ENCODE results near the gene HHLA2. TPM values are rescaled to one million over a fixed set of nuclear protein-coding genes. Genes with fewer than 3 reads are reported as not detected.

HHLA2 gene
- total and polyA plus RNA-seq, 2 experiments from 2014 or later: not detected

- Histone ChIP-seq H4K20me1 (replicated peaks; ENCODE audit: insufficient read depth) (no peaks in the 10 kb centered on the region), H3K27me3 (ENCODE audit: insufficient read depth) (no peaks in the 10 kb centered on the region), H3K4me2 (no peak overlapping the region), H3K27ac (ENCODE audit: low read depth) (no peak overlapping the region), H3K4me1 (ENCODE audit: insufficient read depth) (0 out of 2 replicates have a peak, but pooled peaks cover 9% of the 10 kb centered on the region), H3K9me2 (ENCODE audit: insufficient read depth) (peaks cover 4% of the 10 kb centered on the region), H3F3A (replicated peaks; ENCODE audit: low read depth) (no peaks in the 10 kb centered on the region), H3K36me3 (ENCODE audit: insufficient read depth) (no peaks in the 10 kb centered on the region), H3K4me3 (no peak overlapping the region), H3K79me2 (replicated peaks; ENCODE audit: insufficient read depth) (no peaks in the 10 kb centered on the region), H2AFZ (no peak overlapping the region)
- Mint-ChIP-seq H3K4me1 (peaks cover 11% of the 10 kb centered on the region), H3K27ac (no peak overlapping the region), H3K27me3 (ENCODE audit: insufficient read depth, low read depth, poor library complexity) (no peaks in the 10 kb centered on the region), H3K4me3 (no peak overlapping the region), H3K36me3 (ENCODE audit: low read depth) (no peaks in the 10 kb centered on the region), H3K9me3 (no peaks in the 10 kb centered on the region)
- DNase-seq (ENCODE audit: low spot score) (no peak), ATAC-seq (no peak)
- TF ChIP-seq EZH2phosphoT487 (IDR thresholded peaks at IDR 0.05; ENCODE audit: unreplicated experiment) (no peak), POLR2AphosphoS5 (IDR thresholded peaks at IDR 0.05; ENCODE audit: low read depth) (no peak), REST (IDR thresholded peaks at IDR 0.05; ENCODE audit: unreplicated experiment) (no peak), STAT1 (IDR thresholded peaks at IDR 0.05; ENCODE audit: unreplicated experiment) (no peak), JUNB (IDR thresholded peaks at IDR 0.05; ENCODE audit: unreplicated experiment) (no peak), ZNF114 (CRISPR knock-in tag; IDR thresholded peaks at IDR 0.05) (no peak), ZNF462 (CRISPR knock-in tag; IDR thresholded peaks at IDR 0.05) (no peak), ZNF331 (CRISPR knock-in tag; IDR thresholded peaks at IDR 0.05; ENCODE audit: low read depth) (no peak), CREB1 (CRISPR knock-in tag; IDR thresholded peaks at IDR 0.05; ENCODE audit: low read depth) (no peak), NANOG (IDR thresholded peaks at IDR 0.05; ENCODE audit: borderline replicate concordance) (no peak), ETS1 (IDR thresholded peaks at IDR 0.05) (no peak), CTCF (conservative IDR thresholded peaks at IDR 0.05; ENCODE audit: low read depth in 2 of 2) (no peak), EZH2 (IDR thresholded peaks at IDR 0.05; ENCODE audit: low read depth, unreplicated experiment) (no peak)
These were observed 115.9 kb downstream of the HHLA2 start for GRCh38 chr3:108412121-108412750.

Data from GM23338 (cell line).